SH-SY5Y (cell line): ENCODE measurements around the gene PMIS2.

ENCODE experiments used
- GATA2 ChIP-seq: IDR thresholded peaks from 2 replicates; pipeline ENCODE4 v1.6.1; 2011; ENCODE audit warnings: mild to moderate bottlenecking, low read depth, low read length
- GATA3 ChIP-seq: IDR thresholded peaks from 2 replicates; pipeline ENCODE4 v1.6.1; 2011; ENCODE audit warnings: low read depth, mild to moderate bottlenecking, low read length, moderate library complexity

- TF ChIP-seq GATA2 (no peak), GATA3 (no peak)
Observed at GRCh38 chr19:35561436-35561835, 24.5 kb upstream of the PMIS2 start.
